Measurements from ENCODE around the gene TCF7L2. TPM values are rescaled to one million over a fixed set of nuclear protein-coding genes. Genes with fewer than 3 reads are reported as not detected.

Gene TCF7L2
- total RNA-seq, 2 experiments from 2014 or later: 1.3 to 8.5 TPM

DNA sequence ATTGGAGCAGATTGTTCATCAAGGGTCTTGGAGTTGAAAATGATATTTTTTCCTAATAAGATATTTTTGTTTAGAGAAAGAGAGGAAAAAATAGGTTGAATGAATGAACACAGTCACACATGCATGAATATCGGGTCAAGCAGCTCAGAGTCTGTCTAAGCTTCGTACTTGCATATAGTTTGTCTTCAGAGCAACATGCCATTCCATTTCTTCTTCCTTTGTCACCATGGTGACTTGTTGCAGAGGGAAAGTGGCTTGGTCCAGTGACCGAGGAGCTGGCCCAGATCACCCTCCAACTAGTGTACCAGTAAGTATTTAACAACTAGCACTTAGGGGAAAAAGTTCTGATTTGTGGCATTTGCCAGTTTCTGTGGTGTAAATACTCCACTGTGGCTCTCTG lies 232.1 kb downstream of the TCF7L2 start:
- no peak for DNase-seq (ENCODE audit: low spot score)
- TF ChIP-seq EZH2phosphoT487 (IDR thresholded peaks at IDR 0.05; ENCODE audit: borderline replicate concordance, low read depth, low read length) (no peak), CTCF (conservative IDR thresholded peaks at IDR 0.05; ENCODE audit: low read length) (no peak)
- H3K9me3 ChIP-seq (ENCODE audit: low read length): no peaks in the 10 kb centered on the region
- no TSS peak for BruUV-seq (replicated peaks)
- no peak overlapping the region for H3K4me2 ChIP-seq (ENCODE audit: low read length)
- no peaks in the 10 kb centered on the region for H3K4me1 ChIP-seq (ENCODE audit: insufficient read depth, low read length, poor library complexity, severe bottlenecking)
- no peak overlapping the region for H3K4me3 ChIP-seq (ENCODE audit: low read depth, low read length, poor library complexity, severe bottlenecking)
- no peaks in the 10 kb centered on the region for H3K36me3 ChIP-seq (ENCODE audit: insufficient read depth, low read length)
- H3K79me2 ChIP-seq (ENCODE audit: insufficient read depth, low read depth, low read length): no peaks in the 10 kb centered on the region
- H2AFZ ChIP-seq (ENCODE audit: low read length): no peak overlapping the region
- H4K20me1 ChIP-seq (ENCODE audit: insufficient read depth, low read length): no peaks in the 10 kb centered on the region
- H3K9me2 ChIP-seq (ENCODE audit: insufficient read depth, low read length): no peaks in the 10 kb centered on the region
- H3K27ac ChIP-seq (ENCODE audit: low read depth, low read length, poor library complexity, severe bottlenecking): no peak overlapping the region
- ChIA-PET CTCF (ENCODE audit: unreplicated experiment) (no interaction called here), POLR2A (no interaction called here)
- intact Hi-C loops (cut with micrococcal nuclease; ENCODE audit: unreplicated experiment): no loop called here

GRCh38 chr10:113183573-113183972 lies 233.5 kb downstream of the TCF7L2 start:
- DNase-seq (ENCODE audit: low spot score): no peak
- Histone ChIP-seq H4K20me1 (ENCODE audit: insufficient read depth, low read length) (no peaks in the 10 kb centered on the region), H2AFZ (ENCODE audit: low read length) (no peak overlapping the region), H3K27ac (ENCODE audit: low read depth, low read length, poor library complexity, severe bottlenecking) (no peak overlapping the region), H3K9me2 (ENCODE audit: insufficient read depth, low read length) (no peaks in the 10 kb centered on the region), H3K4me2 (ENCODE audit: low read length) (no peak overlapping the region), H3K4me1 (ENCODE audit: insufficient read depth, low read length, poor library complexity, severe bottlenecking) (no peaks in the 10 kb centered on the region), H3K9me3 (ENCODE audit: low read length) (no peaks in the 10 kb centered on the region), H3K79me2 (ENCODE audit: insufficient read depth, low read depth, low read length) (no peaks in the 10 kb centered on the region), H3K4me3 (ENCODE audit: low read depth, low read length, poor library complexity, severe bottlenecking) (no peak overlapping the region), H3K36me3 (ENCODE audit: insufficient read depth, low read length) (no peaks in the 10 kb centered on the region)
- intact Hi-C loops (cut with micrococcal nuclease; ENCODE audit: unreplicated experiment): no loop called here
- POLR2A ChIA-PET: interaction anchor here (0.6 kb wide), 1 partner anchor 13 kb away, joined by 3 read pairs; no protein-coding TSS in a partner anchor
- TF ChIP-seq EZH2phosphoT487 (IDR thresholded peaks at IDR 0.05; ENCODE audit: borderline replicate concordance, low read depth, low read length): no peak
- no peak for TF ChIP-seq CTCF (conservative IDR thresholded peaks at IDR 0.05; ENCODE audit: low read length)
- BruUV-seq (replicated peaks): no TSS peak
- CTCF ChIA-PET (ENCODE audit: unreplicated experiment): no interaction called here

DNA sequence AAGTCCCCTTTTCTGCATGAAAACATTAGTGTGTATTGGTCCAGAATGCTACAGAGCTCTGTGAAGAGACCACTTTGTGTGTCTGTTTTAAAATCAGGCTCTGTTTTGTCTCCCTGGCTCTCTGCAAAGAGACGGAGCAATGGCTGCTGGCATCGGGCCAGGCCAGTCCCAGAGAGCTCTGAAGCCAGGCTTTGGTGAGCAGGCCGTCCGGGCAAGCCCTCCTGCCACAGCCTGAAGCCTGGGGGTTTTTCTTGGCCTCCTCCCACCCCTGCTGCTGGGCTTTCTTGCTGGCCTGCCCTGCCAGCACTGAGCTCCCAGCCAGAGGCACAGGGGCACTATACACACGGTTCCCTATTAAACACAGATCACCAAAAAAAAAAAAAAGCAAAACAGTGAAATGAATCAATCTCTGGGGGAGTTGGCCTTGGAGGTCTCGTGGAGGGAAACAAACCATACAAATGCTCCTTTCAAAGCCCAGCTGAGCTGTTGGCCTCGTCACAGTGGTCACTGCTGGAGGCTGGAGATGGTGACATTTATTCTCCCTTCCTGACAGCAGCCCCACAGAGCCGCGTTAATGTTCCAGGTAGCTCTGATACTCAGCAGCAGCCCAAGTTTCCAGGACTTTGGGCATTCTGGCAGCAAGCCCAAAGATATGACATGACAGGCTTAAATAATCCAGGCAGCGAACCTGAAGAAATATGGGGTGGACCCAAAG lies 237.2 kb downstream of the TCF7L2 start:
- no peak overlapping the region for H2AFZ ChIP-seq (ENCODE audit: low read length)

More for the DNA sequence above, 237.2 kb downstream of the TCF7L2 start:
- no TSS peak for BruUV-seq (replicated peaks)
- Histone ChIP-seq H3K79me2 (ENCODE audit: insufficient read depth, low read depth, low read length) (no peaks in the 10 kb centered on the region), H3K4me1 (ENCODE audit: insufficient read depth, low read length, poor library complexity, severe bottlenecking) (no peaks in the 10 kb centered on the region), H3K27ac (ENCODE audit: low read depth, low read length, poor library complexity, severe bottlenecking) (no peak overlapping the region), H3K36me3 (ENCODE audit: insufficient read depth, low read length) (no peaks in the 10 kb centered on the region), H3K9me2 (ENCODE audit: insufficient read depth, low read length) (no peaks in the 10 kb centered on the region), H3K4me2 (ENCODE audit: low read length) (no peak overlapping the region), H3K4me3 (ENCODE audit: low read depth, low read length, poor library complexity, severe bottlenecking) (no peak overlapping the region), H3K9me3 (ENCODE audit: low read length) (no peaks in the 10 kb centered on the region), H4K20me1 (ENCODE audit: insufficient read depth, low read length) (no peaks in the 10 kb centered on the region)
- TF ChIP-seq CTCF (conservative IDR thresholded peaks at IDR 0.05; ENCODE audit: low read length) (no peak), EZH2phosphoT487 (IDR thresholded peaks at IDR 0.05; ENCODE audit: borderline replicate concordance, low read depth, low read length) (no peak)
- ChIA-PET POLR2A (no interaction called here), CTCF (ENCODE audit: unreplicated experiment) (interaction anchor here (0.6 kb wide), 1 partner anchor 86 kb away, joined by 3 read pairs; no protein-coding TSS in a partner anchor)
- intact Hi-C loops (cut with micrococcal nuclease; ENCODE audit: unreplicated experiment): no loop called here
- no peak for DNase-seq (ENCODE audit: low spot score)
